HG03469 (cell line): Measurements from ENCODE around the gene CAMK2A.

ENCODE experiments used
- ATAC-seq: cut with Tn5 transposase; IDR thresholded peaks from one replicate; pipeline ENCODE4 v1.9.1; 2021; ENCODE audit warnings: mild to moderate bottlenecking, moderate library complexity, moderate number of reproducible peaks; ENCODE audit not compliant: unreplicated experiment

The CAMK2A gene

GRCh38 chr5:150283904-150284303 lies 5.7 kb downstream of the CAMK2A start:
- ATAC-seq: no peak

GRCh38 chr5:150281987-150282386 lies 7.6 kb downstream of the CAMK2A start:
- ATAC-seq: no peak

- no peak for ATAC-seq
Observed at GRCh38 chr5:150279330-150280020, 10.1 kb downstream of the CAMK2A start.

- no peak for ATAC-seq
Observed at GRCh38 chr5:150278916-150279315, 10.7 kb downstream of the CAMK2A start.

- no peak for ATAC-seq
Observed at GRCh38 chr5:150278046-150278730, 11.4 kb downstream of the CAMK2A start.

GRCh38 chr5:150277043-150277442 lies 12.5 kb downstream of the CAMK2A start:
- ATAC-seq: no peak

GRCh38 chr5:150274811-150275210 lies 14.8 kb downstream of the CAMK2A start:
- no peak for ATAC-seq

GRCh38 chr5:150272531-150272930 lies 17.0 kb downstream of the CAMK2A start:
- no peak for ATAC-seq

- no peak for ATAC-seq
Observed at GRCh38 chr5:150271923-150272322, 17.6 kb downstream of the CAMK2A start.

GRCh38 chr5:150271296-150271692 lies 18.3 kb downstream of the CAMK2A start:
- no peak for ATAC-seq

- ATAC-seq: no peak
Observed at GRCh38 chr5:150270541-150271295, 18.9 kb downstream of the CAMK2A start.

- ATAC-seq: no peak
Observed at GRCh38 chr5:150266871-150267291, 22.7 kb downstream of the CAMK2A start.

GRCh38 chr5:150265870-150266383 lies 23.6 kb downstream of the CAMK2A start:
- ATAC-seq: no peak

- no peak for ATAC-seq
Observed at GRCh38 chr5:150264667-150265603, 24.6 kb downstream of the CAMK2A start.

- no peak for ATAC-seq
Observed at GRCh38 chr5:150263801-150264621, 25.6 kb downstream of the CAMK2A start.

GRCh38 chr5:150263375-150263775 lies 26.2 kb downstream of the CAMK2A start:
- no peak for ATAC-seq

- no peak for ATAC-seq
Observed at GRCh38 chr5:150262502-150262901, 27.1 kb downstream of the CAMK2A start.

- ATAC-seq: no peak
Observed at GRCh38 chr5:150261231-150261630, 28.3 kb downstream of the CAMK2A start.

- no peak for ATAC-seq
Observed at GRCh38 chr5:150258130-150258529, 31.4 kb downstream of the CAMK2A start.

- no peak for ATAC-seq
Observed at GRCh38 chr5:150257424-150257823, 32.1 kb downstream of the CAMK2A start.
